Left cardiac atrium (tissue), 4 donors: ENCODE results near the gene SOAT2. TPM values are rescaled to one million over a fixed set of nuclear protein-coding genes. Genes with fewer than 3 reads are reported as not detected.
"Not testable (repeated sequence)": the region's sequence is repeated elsewhere in the genome, so short reads cannot be mapped to it uniquely, and the experiment has no call there.

ENCODE experiments used
- ATAC-seq, 2 donors: fragments of 200-7000 bp; cut with Tn5 transposase; one replicate each; pipeline ENCODE4 v1.9.1; 2020; ENCODE audit warnings: mild to moderate bottlenecking in 2 of 2, moderate library complexity in 2 of 2
- DNase-seq: peaks from one replicate; pipeline ENCODE4 v3.0.0-alpha.2; 2020
- intact Hi-C, 2 donors: fragments of 100-400 bp; cut with DNase I; formaldehyde crosslinking; loops; one replicate each; pipeline versions ENCODE4 v1.14.1 to v1.15.1; 2022 to 2023
- total RNA-seq, 2 donors: library from RNA; stranded (reverse); fragmentation: NEBNext Ultra II Directional; extraction: Animal tissue kit (Norgen Biotek cat#: 25700); gene quantifications; one replicate each; pipeline ENCODE4 v1.2.1, GENCODE V29; 2021
- donor health status: DM: no; HTN: yes; CAD: no.
- donor health status: DM: no; HTN: yes; CAD: no; lungs with severe emphysema.
- donor health status: DM: yes; HTN: yes; CAD: no.
- donor health status: Dilated cardiomyopathy.

The SOAT2 gene
- total RNA-seq, 2 donors from 2014 or later = not detected

DNA sequence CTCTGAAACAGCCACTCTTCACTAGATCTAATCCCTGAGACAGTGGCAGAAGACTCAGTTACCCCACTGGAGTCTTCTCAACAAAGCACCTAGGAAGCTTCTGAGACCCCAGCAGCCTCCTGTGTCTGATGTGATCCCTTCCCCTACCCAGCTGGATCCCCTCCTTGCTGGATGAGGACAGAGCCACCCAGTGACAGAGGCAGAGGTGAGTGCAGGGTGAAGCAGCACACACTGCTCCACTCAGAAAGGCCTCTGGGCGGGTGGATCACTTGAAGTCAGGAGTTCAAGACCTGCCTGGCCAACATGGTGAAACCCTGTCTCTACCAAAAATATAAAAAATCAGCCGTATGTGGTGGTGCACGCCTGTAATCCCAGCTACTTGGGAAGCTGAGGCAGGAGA, 26.8 kb upstream of the SOAT2 start:
- intact Hi-C loops = no loop called here
- no peak for DNase-seq
- ATAC-seq = no peak

DNA sequence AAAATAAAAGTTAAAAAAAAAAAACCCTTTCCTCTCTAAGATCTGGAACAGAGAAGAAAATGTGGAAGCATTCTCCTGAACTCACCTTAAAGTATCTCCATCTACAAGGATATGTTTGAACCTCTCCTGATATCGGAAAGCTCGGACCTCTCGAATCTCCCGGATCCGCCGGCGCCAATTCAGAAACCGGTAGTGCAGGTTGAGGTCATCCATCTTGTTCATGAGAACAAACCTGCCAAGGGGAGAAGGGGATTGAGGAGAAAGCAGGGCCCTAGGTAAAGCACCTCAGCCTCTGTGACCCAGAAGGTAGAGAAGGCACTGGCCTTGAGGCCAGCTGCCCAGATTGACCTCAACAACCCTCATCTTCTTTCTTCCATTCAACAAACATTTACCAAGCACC, 26.3 kb upstream of the SOAT2 start:
- ATAC-seq (no peak), DNase-seq (no peak)
- intact Hi-C loops = no loop called here

DNA sequence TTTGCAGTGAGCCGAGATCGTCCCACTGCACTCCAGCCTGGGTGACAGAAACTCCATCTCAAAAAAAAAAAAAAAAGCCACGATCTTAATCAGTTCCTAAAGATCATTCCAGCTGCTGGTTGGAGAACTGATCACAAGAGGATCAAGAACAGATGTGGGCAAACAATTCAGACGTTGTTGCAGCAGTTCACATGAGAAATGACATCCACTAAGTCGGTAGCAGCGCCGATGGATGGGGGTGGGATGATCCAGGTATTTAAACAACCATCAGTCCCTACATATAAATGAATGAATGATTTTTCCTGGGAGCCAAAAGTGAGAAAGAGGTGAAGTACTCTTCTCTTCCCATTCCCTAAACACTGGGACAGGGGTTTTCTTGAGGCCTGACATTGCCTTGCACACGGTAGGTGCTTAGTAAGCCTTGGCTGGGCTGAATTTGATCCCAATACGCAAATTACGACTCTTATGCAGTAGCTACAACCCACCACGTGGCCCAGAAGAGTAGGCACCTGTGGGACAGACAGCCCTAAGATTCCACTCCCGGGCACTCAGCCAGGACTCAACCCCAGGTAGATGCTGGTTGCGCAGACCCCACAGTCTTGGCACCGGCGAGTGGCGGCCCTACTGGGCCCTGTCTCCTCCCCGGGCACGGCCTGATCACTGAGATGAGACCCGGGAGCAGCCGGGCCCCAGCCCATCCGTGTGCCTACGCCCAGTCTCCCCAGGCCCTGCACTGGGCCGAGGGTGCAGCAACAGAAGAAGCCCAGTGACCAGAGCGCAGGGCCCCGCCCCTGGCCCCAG, 24.7 kb upstream of the SOAT2 start:
- DNase-seq (no peak), ATAC-seq (peak in 1 of 2 donors; percentile 3)
- intact Hi-C loops = no loop called here

DNA sequence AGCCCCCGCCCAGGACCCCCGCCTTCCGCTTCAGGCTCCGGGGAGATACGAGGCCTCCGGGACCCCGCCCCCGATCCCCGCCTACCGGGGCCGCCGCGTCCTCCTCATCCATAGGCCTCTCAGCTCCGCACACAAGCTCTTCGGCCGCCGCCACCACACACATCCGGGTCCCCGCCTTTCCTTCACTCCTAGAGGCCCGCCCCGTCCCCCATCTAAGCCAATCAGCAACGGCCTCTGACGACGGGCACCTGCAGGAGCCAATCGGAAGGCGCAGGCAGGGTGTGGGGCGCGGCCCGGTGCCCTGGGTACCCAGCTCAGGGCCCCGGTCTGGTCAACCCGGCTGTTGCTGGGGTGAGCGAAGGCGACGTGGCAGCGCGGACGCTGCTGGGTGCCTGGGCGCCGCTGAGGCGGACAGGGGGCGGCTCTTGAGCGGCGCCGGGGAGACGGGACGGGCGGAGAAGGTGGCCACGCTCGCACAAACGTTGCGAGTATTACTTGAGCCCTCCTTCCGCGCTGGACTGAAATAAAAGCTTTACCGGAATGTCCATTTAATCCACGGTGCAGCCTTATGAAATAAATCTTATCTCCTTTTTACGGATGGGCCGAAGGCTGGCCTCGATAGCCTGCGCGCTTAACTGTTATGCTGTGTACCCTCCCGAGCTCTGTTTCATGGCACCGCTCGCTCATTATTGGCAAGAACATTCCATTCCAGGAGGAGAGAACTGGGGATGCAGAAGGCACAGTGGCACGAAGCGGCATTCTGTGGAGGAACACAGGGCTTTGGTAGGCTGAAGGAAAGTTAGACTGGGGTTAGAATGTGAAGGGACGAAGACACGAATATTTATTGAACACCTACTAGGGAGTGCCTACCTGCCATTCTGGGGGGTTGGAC, 23.8 kb upstream of the SOAT2 start, which contains the start of gene SPRYD3:
SPRYD3 (minus strand) TSS at position 165 of the 892 bp plus-strand sequence; CDS start at position 108, 57 bp downstream.
- DNase-seq (peak; percentile 98), ATAC-seq (peak; percentile 99)
- intact Hi-C loops = no loop called here

DNA sequence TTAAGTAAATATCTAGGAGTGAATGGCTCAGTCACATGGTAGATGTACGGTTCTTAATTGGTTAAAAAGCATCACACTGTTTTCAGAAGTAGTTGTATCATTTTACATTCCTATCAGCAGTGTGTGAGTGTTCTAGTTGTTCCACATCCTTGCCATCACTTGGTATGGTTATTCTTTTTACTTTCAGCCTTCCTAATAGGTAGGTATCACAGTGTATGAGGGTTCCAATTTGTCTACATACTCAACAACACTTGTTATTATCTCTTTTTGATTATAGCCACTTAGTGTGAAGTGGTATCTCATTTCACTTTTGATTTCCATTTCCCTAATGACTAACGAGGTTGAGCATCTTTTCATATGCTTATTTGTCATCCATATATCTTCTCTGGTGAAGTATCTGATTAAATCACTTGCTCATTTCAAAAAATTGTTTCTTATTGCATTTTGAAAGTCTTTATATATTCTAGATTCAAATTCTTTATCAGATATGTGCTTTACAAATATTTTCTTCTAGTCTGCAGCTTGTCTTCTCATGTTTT, 20.6 kb upstream of the SOAT2 start:
- ATAC-seq (no peak), DNase-seq (no peak)
- intact Hi-C loops = no loop called here

DNA sequence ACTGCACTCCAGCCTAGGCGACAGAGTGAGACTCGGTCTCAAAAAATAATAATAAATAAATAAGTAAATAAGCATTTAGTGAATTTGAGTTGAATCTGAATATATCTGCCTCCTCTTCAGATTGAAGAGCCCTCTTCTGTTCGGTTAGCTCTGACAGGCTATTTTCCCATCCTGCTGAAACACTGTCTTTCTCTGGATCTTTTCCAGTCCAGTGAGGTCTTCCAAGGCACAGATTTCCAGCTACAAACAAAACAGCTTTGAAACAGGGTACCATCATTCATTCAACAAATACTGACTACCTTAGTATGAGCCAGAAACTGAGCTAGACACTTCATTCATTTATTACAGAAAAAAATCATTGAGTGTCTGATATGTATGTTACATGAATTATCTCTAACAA, 16.9 kb upstream of the SOAT2 start:
- ATAC-seq (no peak), DNase-seq (no peak)
- intact Hi-C loops = no loop called here

DNA sequence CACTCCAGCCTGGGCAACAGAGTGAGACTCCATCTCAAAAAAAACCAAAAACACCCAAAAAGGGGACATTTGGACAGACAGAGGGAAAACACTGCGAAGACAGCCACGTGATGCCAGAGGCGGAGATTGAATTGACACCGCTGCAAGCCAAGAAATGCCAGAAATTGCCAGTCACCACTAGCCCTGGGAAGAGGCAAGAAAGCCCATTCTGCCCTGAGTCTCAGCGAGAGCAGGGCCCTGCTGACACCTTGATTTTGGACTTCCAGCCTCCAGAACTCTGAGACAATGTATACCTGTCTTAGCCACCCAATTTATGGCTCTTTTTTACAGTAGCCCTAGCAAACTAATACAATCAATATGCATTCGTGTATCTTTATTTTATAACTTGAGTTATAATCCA, 13.2 kb upstream of the SOAT2 start:
- intact Hi-C loops = no loop called here
- no peak for ATAC-seq
- DNase-seq = no peak

DNA sequence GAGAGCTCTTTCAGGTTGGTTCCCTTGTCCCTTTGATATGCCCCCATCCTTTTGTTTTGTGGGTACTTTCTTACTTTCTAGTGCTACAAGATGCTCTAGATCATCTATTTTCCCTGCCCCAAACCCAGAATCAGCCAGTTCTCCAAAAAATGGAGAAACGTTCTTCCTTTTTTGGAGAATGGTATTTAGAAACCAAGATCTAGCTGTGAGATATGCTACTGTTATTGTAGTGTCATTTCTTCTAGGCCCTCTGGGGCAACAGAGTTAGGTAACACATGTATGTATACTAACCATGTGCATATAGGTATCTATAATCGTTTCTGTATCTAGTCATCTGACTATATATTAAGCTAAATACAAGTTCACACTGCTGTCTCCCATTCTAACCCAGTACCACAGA, 12.7 kb upstream of the SOAT2 start:
- ATAC-seq = no peak

DNA sequence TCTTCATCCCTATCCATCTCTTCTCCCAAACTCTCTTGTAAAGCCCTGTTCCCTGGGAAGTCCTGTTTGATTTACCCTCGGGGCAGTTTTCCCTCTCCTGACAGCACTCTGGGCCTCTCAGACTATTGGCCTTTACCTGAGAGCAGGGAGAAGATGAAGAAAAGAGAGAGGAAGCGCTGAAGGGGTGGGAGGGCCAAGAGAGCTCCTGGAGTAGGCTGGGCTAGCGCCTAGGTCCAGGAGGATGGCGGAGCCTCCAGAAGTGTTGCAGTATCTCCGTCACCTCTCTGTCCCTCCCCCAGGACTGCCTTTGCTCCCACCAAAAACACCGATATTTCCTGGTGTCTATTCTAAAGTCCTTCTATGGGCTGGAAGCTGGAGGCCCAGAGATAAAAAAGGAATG, 11.5 kb upstream of the SOAT2 start:
- DNase-seq (no peak), ATAC-seq (no peak)
- intact Hi-C loops = no loop called here

More for the DNA sequence above, 12.7 kb upstream of the SOAT2 start:
- no peak for DNase-seq
- intact Hi-C loops = no loop called here

DNA sequence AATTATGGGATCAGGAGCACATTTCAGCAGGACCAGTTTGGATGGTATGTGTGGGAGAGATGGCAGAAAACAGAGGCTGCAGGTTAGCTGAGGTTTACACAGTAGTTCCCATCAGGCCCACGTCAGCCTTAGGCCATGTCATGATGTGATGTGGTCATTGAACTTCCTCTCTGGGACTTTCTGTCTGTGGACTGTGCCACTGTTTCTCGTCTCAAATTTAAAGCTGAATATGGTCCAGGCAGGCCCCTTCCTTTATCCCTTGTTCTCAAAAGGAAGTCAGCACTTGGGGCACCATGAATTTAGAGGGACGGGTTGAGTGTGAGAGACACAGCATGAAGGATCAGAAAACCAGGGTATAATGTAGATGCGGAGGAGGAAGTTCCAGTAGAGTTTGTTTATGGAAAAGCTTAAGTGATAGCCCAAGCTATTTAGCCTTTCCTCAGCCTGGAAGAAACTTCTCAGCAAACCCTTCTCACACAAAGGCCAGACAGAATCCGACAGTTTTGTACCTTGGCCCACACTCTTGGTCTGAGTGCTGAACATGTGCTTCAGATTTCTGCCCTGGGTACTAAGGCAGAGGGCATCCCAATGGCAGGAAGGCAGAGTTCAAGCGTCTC, 9.4 kb upstream of the SOAT2 start:
- intact Hi-C loops = no loop called here
- DNase-seq (no peak), ATAC-seq (no peak)

DNA sequence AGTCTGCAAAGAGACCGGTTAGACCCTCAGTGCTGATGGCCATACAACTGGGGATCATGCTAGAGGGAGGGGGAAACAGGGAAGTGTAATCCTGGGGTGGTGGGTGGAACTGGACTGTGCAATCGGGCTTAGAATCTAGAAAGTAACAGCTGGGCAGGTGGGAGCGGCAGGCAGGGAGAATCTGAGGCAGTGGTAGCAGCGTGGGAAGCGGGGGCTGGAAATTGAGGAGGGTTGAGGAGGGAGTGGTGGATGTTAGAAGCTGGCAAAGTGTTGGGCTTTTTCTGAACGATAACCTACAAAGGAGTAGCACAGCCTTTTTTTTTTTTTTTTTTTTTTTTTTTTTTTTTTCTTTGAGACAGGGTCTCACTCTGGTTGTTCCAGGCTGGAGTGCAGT, 8.9 kb upstream of the SOAT2 start:
- ATAC-seq (no peak), DNase-seq (no peak)
- intact Hi-C loops = no loop called here

DNA sequence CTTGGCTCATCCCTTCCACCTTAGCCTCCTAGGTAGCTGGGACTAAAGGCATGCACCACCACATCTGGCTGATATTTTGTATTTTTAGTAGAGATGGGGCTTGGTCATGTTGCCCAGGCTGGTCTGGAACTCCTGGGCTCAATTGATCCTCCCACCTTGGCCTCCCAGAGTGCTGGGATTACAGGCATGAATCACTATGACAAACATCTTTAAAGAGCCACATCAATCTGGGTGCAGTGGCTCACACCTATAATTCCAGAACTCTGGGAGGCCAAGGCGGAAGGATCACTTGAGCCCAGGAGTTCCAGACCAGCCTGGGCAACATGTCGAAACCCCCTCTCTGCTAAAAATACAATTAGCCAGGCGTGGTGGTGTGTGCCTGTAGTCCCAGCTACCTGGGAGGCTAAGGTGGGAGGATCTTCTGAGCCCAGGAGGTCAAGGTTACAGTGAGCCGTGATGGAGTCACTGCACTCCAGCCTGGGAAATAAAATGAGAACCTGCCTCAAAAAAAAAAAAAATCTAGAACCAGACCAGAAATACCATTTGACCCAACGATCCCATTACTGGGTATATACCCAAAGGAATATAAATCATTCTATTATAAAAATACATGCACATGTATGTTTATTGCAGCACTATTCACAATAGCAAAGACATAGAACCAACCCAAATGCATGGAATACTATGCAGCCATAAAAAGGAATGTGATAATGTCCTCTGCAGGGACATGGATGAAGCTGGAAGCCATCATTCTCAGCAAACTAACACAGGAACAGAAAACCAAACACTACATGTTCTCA, 8.3 kb upstream of the SOAT2 start:
- intact Hi-C loops, DNase-seq, ATAC-seq: not testable (repeated sequence)

DNA sequence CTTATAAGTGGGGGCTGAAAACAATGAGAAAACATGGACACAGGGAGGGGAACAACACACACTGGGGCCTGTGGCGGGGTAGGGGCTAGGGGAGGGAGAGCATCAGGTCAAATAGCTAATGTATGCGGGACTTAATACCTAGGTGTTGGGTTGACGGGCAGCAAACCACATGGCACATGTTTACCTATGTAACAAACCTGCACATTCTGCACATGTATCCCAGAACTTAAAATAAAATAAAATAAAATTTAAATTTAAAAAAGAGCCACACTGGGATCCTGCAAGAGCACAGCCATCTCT, 7.7 kb upstream of the SOAT2 start:
- intact Hi-C loops = not testable (repeated sequence)

DNA sequence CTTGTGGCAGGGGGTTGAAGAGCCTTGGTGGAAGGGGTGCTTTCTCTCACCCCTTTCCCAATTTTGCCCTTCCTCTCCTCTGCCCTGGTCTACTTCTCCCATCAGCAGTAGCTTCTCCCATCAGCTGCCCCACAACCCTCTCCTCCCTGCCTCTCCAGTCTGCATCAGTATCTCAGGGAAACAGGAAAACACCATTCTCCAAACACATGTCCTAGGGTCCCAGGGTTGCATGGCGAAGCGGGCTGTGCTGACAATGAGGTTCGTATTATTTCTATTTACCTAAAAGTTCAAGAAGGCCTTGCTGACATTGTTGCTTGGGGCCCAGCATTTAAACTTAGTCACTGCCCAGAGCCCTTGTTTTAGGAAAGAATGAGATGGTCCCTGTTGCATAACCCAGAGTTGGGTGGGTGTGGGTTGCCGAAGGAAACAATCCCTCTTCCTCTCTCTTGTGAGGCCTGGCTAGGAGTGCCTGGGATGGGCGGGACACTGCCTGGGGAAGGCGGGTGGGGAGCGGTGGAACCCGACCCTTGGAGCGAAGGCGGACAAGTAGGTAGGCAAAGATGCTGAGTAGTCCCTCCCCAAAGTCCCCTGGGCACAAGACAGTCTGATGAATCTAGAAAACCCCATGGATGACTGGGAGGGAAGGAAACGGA, 7.1 kb upstream of the SOAT2 start:
- peak; percentile 88 for DNase-seq
- intact Hi-C loops = no loop called here
- peak; percentile 52 to 69 for ATAC-seq

More for the DNA sequence above, 7.7 kb upstream of the SOAT2 start:
- not testable (repeated sequence) for ATAC-seq, DNase-seq

DNA sequence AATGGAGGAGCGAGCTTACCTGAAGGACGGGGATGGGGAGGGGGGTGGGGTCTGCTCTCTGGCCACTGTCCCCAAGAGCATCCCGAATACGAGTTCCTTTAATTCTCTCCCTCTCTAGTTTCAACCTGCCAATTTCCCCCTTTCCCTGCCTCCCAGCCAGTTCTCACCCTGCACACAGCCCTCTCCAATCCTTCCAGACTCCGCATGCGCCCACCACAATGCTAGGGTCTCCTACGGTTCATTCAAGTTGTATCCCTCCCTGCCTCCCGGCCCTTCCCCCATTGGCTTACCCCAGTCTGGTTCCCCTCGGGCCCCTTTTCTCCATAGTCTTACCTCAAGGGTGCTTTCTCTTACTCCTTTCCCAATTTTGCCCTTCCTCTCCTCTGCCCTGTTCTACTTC, 6.5 kb upstream of the SOAT2 start:
- ATAC-seq (no peak), DNase-seq (no peak)
- intact Hi-C loops = no loop called here

DNA sequence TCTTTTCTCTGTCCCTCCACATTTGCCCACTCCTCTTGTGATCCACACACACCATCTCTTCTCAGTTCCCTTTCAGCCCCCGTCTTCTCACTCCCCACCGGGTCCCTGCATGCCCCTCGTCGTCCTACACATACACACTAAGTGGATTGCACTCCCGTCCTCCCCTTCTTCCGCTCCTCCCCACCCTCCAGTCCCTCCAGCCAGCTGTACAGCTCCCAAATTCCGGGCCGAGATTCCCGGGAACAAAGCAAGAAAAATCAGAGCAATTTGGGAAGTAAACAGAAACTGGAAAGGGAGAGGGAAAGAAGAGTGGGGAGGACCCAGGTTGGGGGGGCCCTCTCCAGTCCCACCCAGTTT, 6.1 kb upstream of the SOAT2 start:
- DNase-seq = no peak
- peak; percentile 44 to 48 for ATAC-seq
- intact Hi-C loops = no loop called here

DNA sequence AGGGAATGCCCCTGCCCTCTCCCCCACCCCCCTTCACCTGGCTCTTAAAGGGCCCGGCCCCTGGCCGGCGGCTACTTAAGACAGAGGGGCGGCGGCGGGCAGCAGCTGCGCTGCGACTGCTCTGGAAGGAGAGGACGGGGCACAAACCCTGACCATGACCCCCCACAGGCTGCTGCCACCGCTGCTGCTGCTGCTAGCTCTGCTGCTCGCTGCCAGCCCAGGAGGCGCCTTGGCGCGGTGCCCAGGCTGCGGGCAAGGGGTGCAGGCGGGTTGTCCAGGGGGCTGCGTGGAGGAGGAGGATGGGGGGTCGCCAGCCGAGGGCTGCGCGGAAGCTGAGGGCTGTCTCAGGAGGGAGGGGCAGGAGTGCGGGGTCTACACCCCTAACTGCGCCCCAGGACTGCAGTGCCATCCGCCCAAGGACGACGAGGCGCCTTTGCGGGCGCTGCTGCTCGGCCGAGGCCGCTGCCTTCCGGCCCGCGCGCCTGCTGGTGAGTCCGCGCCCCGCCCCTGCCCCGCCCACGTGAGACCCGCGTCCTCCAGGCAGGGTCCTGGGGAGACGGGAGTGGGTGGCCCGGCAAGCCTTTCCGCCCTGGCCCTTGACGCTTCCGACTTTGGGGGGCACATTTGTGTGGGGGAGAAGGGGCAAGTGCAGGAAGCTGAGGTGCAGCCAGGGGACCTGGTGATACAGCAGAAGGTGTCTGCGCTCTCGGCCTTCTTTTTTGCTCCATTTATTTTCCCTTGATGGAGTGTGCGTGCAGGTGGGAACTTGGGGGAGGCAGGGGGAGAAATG, 5.5 kb upstream of the SOAT2 start, which contains the start of gene IGFBP6:
IGFBP6 (plus strand) TSS at position 104 of the 790 bp plus-strand sequence; CDS start at position 155, 51 bp downstream.
- ATAC-seq = peak; percentile 69 to 74
- peak; percentile 76 for DNase-seq
- intact Hi-C loops = loop anchor here in 1 of 2 donors (2.0 kb wide), 1 partner anchor 31 kb away; no protein-coding TSS in a partner anchor
